OCI-LY3 (cell line): ENCODE results near the gene RNF2.
"Not testable (repeated sequence)": the region's sequence is repeated elsewhere in the genome, so short reads cannot be mapped to it uniquely, and the experiment has no call there.

Source experiments
- H2AFZ ChIP-seq: fragments of 200-600, 300-600 bp; shearing (Covaris generic); 2 replicates; pipeline ENCODE4 v1.6.0; 2014; ENCODE audit warnings: antibody characterized with exemption, low read depth, low read length
- H3K27ac ChIP-seq: fragments of 200-600, 300-600 bp; sonication (generic); 2 replicates; pipeline ENCODE4 v1.5.1; 2014; ENCODE audit warnings: mild to moderate bottlenecking, low read length, moderate library complexity, mixed read lengths
- H3K27me3 ChIP-seq: fragments of 200-600, 300-600 bp; sonication (generic); 2 replicates; pipeline ENCODE4 v1.6.1; 2014; ENCODE audit warnings: low read depth, low read length, mixed read lengths
- H3K36me3 ChIP-seq: fragments of 200-600, 300-600 bp; sonication (generic); replicated peaks from 2 replicates; pipeline ENCODE3; 2014; ENCODE audit warnings: low read depth, low read length, mixed read lengths
- H3K4me1 ChIP-seq: fragments of 300-600, 200-600 bp; sonication (generic); 2 replicates; pipeline ENCODE4 v1.6.1; 2014; ENCODE audit warnings: low read length, mixed read lengths
- H3K4me2 ChIP-seq: fragments of 200-600, 300-600 bp; sonication (generic); 2 replicates; pipeline ENCODE4 v1.6.1; 2014; ENCODE audit warnings: low read length, mixed read lengths
- H3K4me3 ChIP-seq: fragments of 300-600, 200-600 bp; sonication (generic); 2 replicates; pipeline ENCODE4 v1.5.1; 2014; ENCODE audit warnings: antibody characterized with exemption, mild to moderate bottlenecking, low read length, moderate library complexity
- H3K79me2 ChIP-seq: fragments of 300-600, 200-600 bp; shearing (Covaris generic); 2 replicates; pipeline ENCODE4 v1.6.1; 2014; ENCODE audit warnings: mild to moderate bottlenecking, low read length, mixed read lengths
- H3K9ac ChIP-seq: fragments of 300-600, 200-600 bp; shearing (Covaris generic); 2 replicates; pipeline ENCODE4 v1.6.0; 2014; ENCODE audit warnings: mild to moderate bottlenecking, low read length, moderate library complexity
- H3K9me3 ChIP-seq: fragments of 200-600, 300-600 bp; shearing (Covaris generic); 2 replicates; pipeline ENCODE4 v1.6.1; 2014; ENCODE audit warnings: low read length, mixed read lengths; ENCODE audit not compliant: insufficient read depth
- H4K20me1 ChIP-seq: fragments of 200-600, 300-600 bp; sonication (generic); 2 replicates; pipeline ENCODE4 v1.6.1; 2016; ENCODE audit warnings: low read length, mixed read lengths; ENCODE audit not compliant: insufficient read depth
- CTCF ChIP-seq: fragments of 200-600, 300-600 bp; sonication (generic); IDR thresholded peaks from 2 replicates; pipeline ENCODE4 v1.5.1; 2014; ENCODE audit warnings: antibody characterized with exemption, low read length, low read depth
- EZH2phosphoT487 ChIP-seq: fragments of 200-600 bp; shearing (Covaris generic); IDR thresholded peaks from 2 replicates; pipeline ENCODE4 v1.6.1; 2018; ENCODE audit warnings: antibody characterized with exemption, mixed run types, low read depth

RNF2 gene

DNA sequence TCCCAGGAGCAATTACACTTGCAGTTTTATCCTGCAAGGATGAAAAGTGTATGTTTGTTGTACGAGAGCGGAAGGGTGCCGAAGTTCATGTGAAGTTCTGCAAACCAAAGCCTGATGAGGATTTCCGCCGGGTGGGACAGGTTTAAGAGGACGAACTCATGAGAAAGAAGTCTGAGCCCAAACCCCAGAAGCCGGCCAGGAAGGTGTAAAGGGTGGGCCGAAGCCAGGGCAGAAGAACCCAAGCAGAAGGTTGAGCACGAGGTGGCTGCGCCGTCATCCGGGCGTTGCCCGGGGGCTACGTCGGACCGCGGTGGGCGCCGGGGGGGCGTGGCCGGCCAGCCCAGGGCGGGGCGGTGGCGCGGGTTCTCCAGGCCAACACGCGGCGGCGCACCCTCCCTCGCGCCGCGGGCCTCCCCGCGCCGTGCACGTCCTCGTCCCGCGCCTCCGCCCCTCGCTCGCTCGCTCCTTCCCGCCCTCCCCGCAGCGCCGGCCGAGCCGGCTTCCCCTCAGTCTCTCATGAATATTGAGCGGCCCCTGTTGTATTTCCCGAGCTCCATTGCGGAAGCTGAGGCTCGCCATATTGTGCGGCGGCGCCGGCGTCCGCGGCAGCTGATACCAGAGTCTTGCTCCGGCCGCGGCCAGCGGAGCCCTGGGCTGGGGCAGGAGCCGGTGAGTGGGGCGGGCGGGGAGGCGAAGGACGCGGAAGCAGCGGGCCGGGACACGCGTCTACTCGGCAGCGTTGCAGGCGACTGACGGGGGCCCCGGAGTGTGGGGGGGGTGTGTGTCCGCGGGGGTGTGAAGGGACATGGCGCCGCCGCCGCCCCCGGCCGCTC lies at the start of gene RNF2:
TSS of gene RNF2 (plus strand) at position 578 of the 833 bp plus-strand sequence. CDS start 41,996 bp downstream, outside the sequence.
- H3K27ac ChIP-seq = peak within 1 kb of the TSS; percentile 12; the same call in 1 of the 2 replicates
- H3K9ac ChIP-seq = peak within 1 kb of the TSS; percentile 88
- no peak for TF ChIP-seq EZH2phosphoT487
- H3K4me2 ChIP-seq = peak within 1 kb of the TSS; percentile 96
- no peaks in the 10 kb centered on the region for H3K9me3 ChIP-seq
- no peaks in the 10 kb centered on the region for H3K36me3 ChIP-seq
- H3K79me2 ChIP-seq = peaks cover 43% of the 10 kb centered on the region
- H3K4me1 ChIP-seq = peaks cover 19% of the 10 kb centered on the region
- peaks cover 35% of the 10 kb centered on the region for H4K20me1 ChIP-seq
- peak within 1 kb of the TSS; percentile 92 for H3K4me3 ChIP-seq
- peak within 1 kb of the TSS; percentile 90 for H2AFZ ChIP-seq
- H3K27me3 ChIP-seq = peaks cover 6% of the 10 kb centered on the region; the same call in 1 of the 2 replicates

DNA sequence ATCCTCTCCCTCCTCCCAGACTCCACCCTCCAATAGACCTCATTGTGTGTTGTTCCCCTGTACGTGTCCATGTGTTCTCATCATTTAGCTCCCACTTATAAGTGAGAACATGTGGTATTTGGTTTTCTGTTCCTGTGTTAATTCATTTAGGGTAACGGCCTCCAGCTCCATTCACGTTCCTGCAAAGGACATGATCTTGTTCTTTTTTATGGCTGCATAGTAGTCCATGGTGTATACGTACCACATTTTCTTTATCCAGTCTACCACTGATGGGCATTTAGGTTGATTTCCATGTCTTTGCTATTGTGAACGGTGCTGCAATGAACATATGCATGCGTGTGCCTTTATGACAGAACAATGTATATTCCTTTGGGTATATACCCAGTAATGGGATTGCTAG lies 45.4 kb upstream of the RNF2 start:
- H3K4me2 ChIP-seq, H3K9ac ChIP-seq, H3K27me3 ChIP-seq, H3K4me1 ChIP-seq, H3K9me3 ChIP-seq, H3K79me2 ChIP-seq, H3K27ac ChIP-seq, H2AFZ ChIP-seq, H3K36me3 ChIP-seq, H3K4me3 ChIP-seq, H4K20me1 ChIP-seq: not testable (repeated sequence)

- not testable (repeated sequence) for H3K4me2 ChIP-seq, H3K4me3 ChIP-seq, H2AFZ ChIP-seq, H4K20me1 ChIP-seq, H3K27me3 ChIP-seq, H3K36me3 ChIP-seq, H3K9me3 ChIP-seq, H3K9ac ChIP-seq, H3K27ac ChIP-seq, H3K4me1 ChIP-seq, H3K79me2 ChIP-seq
These were observed 44.0 kb upstream of the RNF2 start for GRCh38 chr1:185001312-185001880.

DNA sequence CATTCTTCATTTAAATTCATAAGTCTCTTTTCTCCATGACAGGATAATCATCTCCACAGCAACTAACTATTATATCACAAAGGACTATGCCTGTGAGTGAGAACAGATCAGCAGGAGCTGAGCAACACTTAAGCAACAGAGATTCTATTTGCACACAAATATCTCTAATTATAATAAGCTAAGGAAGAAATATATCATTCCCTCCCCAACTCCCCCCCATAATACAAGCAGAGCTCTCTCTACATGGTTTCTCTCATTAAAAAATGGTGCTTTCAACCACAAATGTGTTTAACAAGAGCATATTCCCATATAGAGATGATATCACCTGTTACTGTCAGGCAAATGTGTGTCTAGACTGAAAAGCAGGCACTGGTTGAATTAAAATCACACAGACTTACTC lies 36.5 kb upstream of the RNF2 start:
- TF ChIP-seq EZH2phosphoT487 (no peak), CTCF (no peak)
- H3K9ac ChIP-seq = no peak overlapping the region

GRCh38 chr1:185010361-185010760 lies 35.0 kb upstream of the RNF2 start:
- TF ChIP-seq CTCF (no peak), EZH2phosphoT487 (no peak)
- H3K27ac ChIP-seq = no peak overlapping the region
- no peaks in the 10 kb centered on the region for H3K79me2 ChIP-seq
- no peaks in the 10 kb centered on the region for H3K4me1 ChIP-seq
- H3K9me3 ChIP-seq = no peaks in the 10 kb centered on the region
- no peaks in the 10 kb centered on the region for H4K20me1 ChIP-seq
- no peak overlapping the region for H3K4me2 ChIP-seq
- H3K9ac ChIP-seq = no peak overlapping the region
- no peak overlapping the region for H2AFZ ChIP-seq
- no peaks in the 10 kb centered on the region for H3K27me3 ChIP-seq
- no peak overlapping the region for H3K4me3 ChIP-seq
- no peaks in the 10 kb centered on the region for H3K36me3 ChIP-seq

More for the DNA sequence above, 36.5 kb upstream of the RNF2 start:
- no peak overlapping the region for H3K4me2 ChIP-seq
- H3K27ac ChIP-seq = no peak overlapping the region
- no peaks in the 10 kb centered on the region for H3K27me3 ChIP-seq
- no peak overlapping the region for H2AFZ ChIP-seq
- H3K79me2 ChIP-seq = no peaks in the 10 kb centered on the region
- H3K9me3 ChIP-seq = no peaks in the 10 kb centered on the region
- no peaks in the 10 kb centered on the region for H3K4me1 ChIP-seq
- H3K4me3 ChIP-seq = no peak overlapping the region
- no peaks in the 10 kb centered on the region for H4K20me1 ChIP-seq
- H3K36me3 ChIP-seq = no peaks in the 10 kb centered on the region
